Esophagus squamous epithelium (tissue), 5 donors: Measurements from ENCODE around the gene METTL22. TPM values are rescaled to one million over a fixed set of nuclear protein-coding genes. Genes with fewer than 3 reads are reported as not detected.

ENCODE experiments used
- DNase-seq: peaks from one replicate; lab custom pipeline; 2025; lab: John Stamatoyannopoulos, UW
- H3K27ac ChIP-seq, 4 donors: fragments of 200-600 bp; sonication (generic); one replicate each; pipeline ENCODE4 v1.5.1; 2016 to 2019; ENCODE audit warnings: mild to moderate bottlenecking in 1 of 4
- H3K27me3 ChIP-seq, 4 donors: fragments of 200-600 bp; sonication (generic); 1 replicate in 3 of 4; 2 replicates in 1 of 4; pipeline versions ENCODE4 v1.5.1 to v1.6.0; 2017 to 2021; ENCODE audit warnings: antibody characterized with exemption in 1 of 4
- H3K36me3 ChIP-seq, 3 donors: fragments of 200-600 bp; sonication (generic); one replicate each; pipeline ENCODE4 v1.5.1; 2016 to 2019
- H3K4me1 ChIP-seq, 3 donors: fragments of 200-600 bp; sonication (generic); one replicate each; pipeline ENCODE4 v1.5.1; 2017 to 2019
- H3K4me3 ChIP-seq, 4 donors: fragments of 200-600 bp; sonication (generic); 1 replicate in 3 of 4; 2 replicates in 1 of 4; pipeline ENCODE4 v1.5.1; 2016 to 2019; ENCODE audit warnings: mild to moderate bottlenecking in 2 of 4, moderate library complexity in 1 of 4
- H3K9me3 ChIP-seq, 3 donors: fragments of 200-600 bp; sonication (generic); one replicate each; pipeline ENCODE4 v1.5.1; 2016 to 2019
- POLR2A ChIP-seq, 4 donors: fragments of 450-650 bp; IDR thresholded peaks; one replicate each; pipeline ENCODE4 v1.6.1; 2017; ENCODE audit warnings: antibody characterized with exemption in 4 of 4, mild to moderate bottlenecking in 4 of 4, moderate library complexity in 3 of 4
- WGBS, 2 donors: methylation state at CpG; one replicate each; pipeline ENCODE4 v1.1.5; 2018; 5-methylcytosine and 5-hydroxymethylcytosine counted together
- intact Hi-C: fragments of 100-400 bp; cut with DNase I; formaldehyde crosslinking; loops from one replicate; pipeline ENCODE4 v1.15.0; 2022
- total RNA-seq, 4 donors: library from RNA; depleted of rRNA; stranded (reverse); fragments of >200 nt; gene quantifications; one replicate each; pipeline ENCODE4 v1.1.0, GENCODE V29; 2016
- TF ChIP-seq, protein P1 (sequence below), 6 experiments: fragments of 450-650 bp in 4 of 6; fragments of 200-600 bp in 2 of 6; sonication (generic) in 2 of 6; IDR thresholded peaks; one replicate each; pipeline ENCODE4 v1.5.1; 2016 to 2019; ENCODE audit warnings: antibody characterized with exemption in 6 of 6, mild to moderate bottlenecking in 4 of 6, moderate library complexity in 4 of 6
- donor health status: DM: yes; HTN: yes; CAD: no.

The METTL22 gene
- total RNA-seq, 4 donors from 2014 or later = 4.9 to 28.4 (median 13.0) TPM

DNA sequence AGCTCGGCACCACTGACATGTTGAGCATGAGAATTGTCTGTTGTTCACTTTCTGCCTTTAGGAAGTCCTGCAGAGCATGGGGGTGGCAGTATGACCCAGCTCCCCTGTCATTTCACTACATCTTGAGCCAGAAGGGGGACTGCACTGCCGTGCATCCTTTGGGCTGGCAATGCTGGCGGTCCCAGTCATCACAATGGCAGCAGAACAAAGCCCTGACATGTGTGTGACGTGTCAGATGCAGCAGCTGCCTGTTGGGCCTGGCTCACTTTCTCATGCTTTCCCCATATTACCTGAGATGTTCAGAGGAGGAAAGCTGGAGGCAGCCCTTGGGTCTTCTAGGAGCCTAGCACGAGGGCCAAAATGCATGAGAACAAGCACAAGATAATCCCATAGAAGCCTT is 46.6 kb downstream of the METTL22 start:
- no peak for DNase-seq
- Histone ChIP-seq H3K4me1 (no peaks in the 10 kb centered on the region), H3K36me3 (peaks cover 0 to 33% (median 0%) of the 10 kb centered on the region in 3 donors), H3K9me3 (no peaks in the 10 kb centered on the region), H3K27ac (no peak overlapping the region), H3K4me3 (no peak overlapping the region), H3K27me3 (no peaks in the 10 kb centered on the region)
- intact Hi-C loops = no loop called here
- WGBS, 2 donors = 71 to 89% methylated on average over 3 to 4 of the region's 5 CpGs
- TF ChIP-seq, protein P1, sequence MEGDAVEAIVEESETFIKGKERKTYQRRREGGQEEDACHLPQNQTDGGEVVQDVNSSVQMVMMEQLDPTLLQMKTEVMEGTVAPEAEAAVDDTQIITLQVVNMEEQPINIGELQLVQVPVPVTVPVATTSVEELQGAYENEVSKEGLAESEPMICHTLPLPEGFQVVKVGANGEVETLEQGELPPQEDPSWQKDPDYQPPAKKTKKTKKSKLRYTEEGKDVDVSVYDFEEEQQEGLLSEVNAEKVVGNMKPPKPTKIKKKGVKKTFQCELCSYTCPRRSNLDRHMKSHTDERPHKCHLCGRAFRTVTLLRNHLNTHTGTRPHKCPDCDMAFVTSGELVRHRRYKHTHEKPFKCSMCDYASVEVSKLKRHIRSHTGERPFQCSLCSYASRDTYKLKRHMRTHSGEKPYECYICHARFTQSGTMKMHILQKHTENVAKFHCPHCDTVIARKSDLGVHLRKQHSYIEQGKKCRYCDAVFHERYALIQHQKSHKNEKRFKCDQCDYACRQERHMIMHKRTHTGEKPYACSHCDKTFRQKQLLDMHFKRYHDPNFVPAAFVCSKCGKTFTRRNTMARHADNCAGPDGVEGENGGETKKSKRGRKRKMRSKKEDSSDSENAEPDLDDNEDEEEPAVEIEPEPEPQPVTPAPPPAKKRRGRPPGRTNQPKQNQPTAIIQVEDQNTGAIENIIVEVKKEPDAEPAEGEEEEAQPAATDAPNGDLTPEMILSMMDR (IDR thresholded peaks at IDR 0.05) = no peak
- TF ChIP-seq POLR2A (IDR thresholded peaks at IDR 0.05) = no peak

DNA sequence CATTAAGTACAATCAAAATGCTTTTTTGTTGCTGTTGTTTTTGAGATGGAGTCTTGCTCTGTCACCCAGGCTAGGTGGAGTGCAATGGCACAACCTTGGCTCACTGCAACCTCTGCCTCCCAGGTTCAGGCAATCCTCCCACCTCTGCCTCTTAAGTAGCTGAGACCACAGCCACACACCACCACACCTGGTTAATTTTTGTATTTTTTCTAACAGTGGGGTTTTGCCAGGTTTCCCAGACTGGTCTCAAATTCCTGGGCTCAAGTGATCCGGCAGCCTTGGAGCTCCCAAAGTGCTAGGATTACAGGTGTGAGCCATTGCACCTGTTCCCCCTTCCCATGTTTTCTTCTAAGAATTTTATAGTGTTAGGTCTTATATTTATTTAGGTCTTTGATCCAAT is 48.0 kb downstream of the METTL22 start:
- TF ChIP-seq POLR2A (IDR thresholded peaks at IDR 0.05) = no peak
- TF ChIP-seq, protein P1 (IDR thresholded peaks at IDR 0.05) = no peak
- H3K36me3 ChIP-seq = peaks cover 0 to 26% (median 0%) of the 10 kb centered on the region in 3 donors
- peaks cover 3 to 8% (median 4%) of the 10 kb centered on the region in 3 donors for H3K4me1 ChIP-seq
- no peak overlapping the region for H3K27ac ChIP-seq
- intact Hi-C loops = no loop called here
- no peak overlapping the region for H3K4me3 ChIP-seq
- 50 to 89% methylated on average over 1 of the region's 1 CpG for WGBS, 2 donors
- no peak for DNase-seq
- H3K27me3 ChIP-seq = no peaks in the 10 kb centered on the region
- no peaks in the 10 kb centered on the region for H3K9me3 ChIP-seq

DNA sequence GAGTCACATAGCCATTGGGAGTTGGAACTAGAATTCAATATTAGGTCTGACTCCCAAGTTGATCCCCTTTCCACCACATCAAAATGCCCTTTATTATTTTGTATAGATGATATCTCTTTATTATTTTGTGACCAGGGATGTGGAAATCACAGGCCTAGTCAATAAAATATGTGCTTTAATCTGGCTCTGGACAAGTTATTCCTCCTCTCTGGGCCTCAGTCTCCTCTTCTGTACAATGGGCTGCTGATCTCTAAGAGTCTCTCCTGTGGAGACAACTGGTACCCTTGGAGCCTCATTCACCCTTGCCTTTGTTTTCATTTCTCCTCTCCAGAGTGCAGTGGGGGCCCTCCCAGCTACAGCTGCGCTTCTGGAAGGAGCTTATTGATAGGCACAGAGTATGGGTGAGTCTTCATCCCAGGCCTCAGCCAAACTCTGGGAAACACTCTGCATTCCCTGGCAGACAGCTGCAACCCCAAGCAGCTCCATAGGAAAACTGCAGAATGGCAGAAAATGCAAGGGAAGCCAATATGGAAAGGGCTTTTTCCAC is 48.6 kb downstream of the METTL22 start:
- Histone ChIP-seq H3K27ac (no peak overlapping the region), H3K4me1 (peaks cover 8 to 14% (median 8%) of the 10 kb centered on the region in 3 donors), H3K27me3 (no peaks in the 10 kb centered on the region), H3K9me3 (no peaks in the 10 kb centered on the region), H3K4me3 (no peak overlapping the region), H3K36me3 (peaks cover 0 to 20% (median 0%) of the 10 kb centered on the region in 3 donors)
- 89% methylated on average over 1 of the region's 1 CpG; no CpG with 5 or more reads in 1 of the 2 donors for WGBS, 2 donors
- TF ChIP-seq POLR2A (IDR thresholded peaks at IDR 0.05) = no peak
- TF ChIP-seq, protein P1 (IDR thresholded peaks at IDR 0.05) = no peak
- intact Hi-C loops = loop anchor here (5.0 kb wide), 1 partner anchor 127 kb away; the partner anchor contains the start of genes PMM2 and TMEM186
- no peak for DNase-seq

DNA sequence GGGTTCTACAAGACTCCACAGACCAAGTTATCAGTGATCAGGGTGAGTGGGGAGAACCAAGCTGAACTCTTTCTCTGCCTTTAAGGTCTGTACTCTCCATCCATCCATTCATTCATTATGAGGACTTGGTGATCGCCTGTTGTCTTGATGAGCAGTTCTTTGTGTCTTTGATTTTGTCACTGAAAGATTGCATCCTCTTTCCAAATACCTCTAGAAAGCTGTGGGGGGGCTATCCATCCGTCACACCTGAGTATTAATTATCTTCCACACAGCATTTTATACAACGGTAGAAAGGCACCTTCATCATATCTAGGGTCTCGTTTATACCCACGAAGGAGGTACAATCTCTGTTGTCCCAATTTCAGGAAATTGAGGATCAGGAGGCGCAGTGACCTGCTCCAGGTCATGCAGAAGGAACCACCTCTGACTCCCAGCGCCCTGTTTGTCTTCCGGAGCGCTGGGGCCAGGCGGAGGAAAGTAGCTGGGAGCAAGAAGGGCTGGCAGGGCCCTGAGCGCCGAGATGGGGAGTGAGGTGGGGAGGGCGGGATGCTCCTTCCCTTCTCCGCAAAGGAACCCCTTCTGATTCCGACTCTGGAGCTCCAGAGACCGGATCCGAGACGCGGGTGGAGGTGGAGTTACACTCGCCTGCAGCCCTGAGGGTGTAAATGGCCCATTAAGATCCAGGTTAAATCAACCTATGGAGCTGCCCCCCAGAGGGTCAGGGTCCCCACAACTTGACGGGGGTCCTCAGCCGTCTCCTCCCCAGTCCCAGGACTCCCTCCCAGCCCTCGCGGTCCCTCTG is 52.3 kb downstream of the METTL22 start:
- Histone ChIP-seq H3K4me3 (peak overlapping the region; percentile 57 to 69 (median 60)), H3K27me3 (no peaks in the 10 kb centered on the region), H3K36me3 (no peaks in the 10 kb centered on the region), H3K27ac (peak overlapping the region; percentile 56 to 71 (median 63)), H3K9me3 (no peaks in the 10 kb centered on the region), H3K4me1 (peaks cover 16 to 50% (median 21%) of the 10 kb centered on the region in 3 donors)
- WGBS, 2 donors = 17 to 21% methylated on average over 13 to 20 of the region's 24 CpGs
- DNase-seq = no peak
- intact Hi-C loops = loop anchor here (5.0 kb wide), 1 partner anchor 123 kb away; the partner anchor contains the start of genes PMM2 and TMEM186
- no peak for TF ChIP-seq POLR2A (IDR thresholded peaks at IDR 0.05)
- TF ChIP-seq, protein P1 (IDR thresholded peaks at IDR 0.05) = no peak
